Activated T-cell treated with anti-CD3 and anti-CD28 coated beads, Interleukin-2, amount 50 U/mL, for 48 hours (primary cell): ENCODE results near the gene CACNA2D4.

ENCODE experiments used
- DNase-seq, 2 experiments: peaks; one replicate each; pipeline ENCODE4 v3.0.0-alpha.2; 2020

Gene CACNA2D4

DNA sequence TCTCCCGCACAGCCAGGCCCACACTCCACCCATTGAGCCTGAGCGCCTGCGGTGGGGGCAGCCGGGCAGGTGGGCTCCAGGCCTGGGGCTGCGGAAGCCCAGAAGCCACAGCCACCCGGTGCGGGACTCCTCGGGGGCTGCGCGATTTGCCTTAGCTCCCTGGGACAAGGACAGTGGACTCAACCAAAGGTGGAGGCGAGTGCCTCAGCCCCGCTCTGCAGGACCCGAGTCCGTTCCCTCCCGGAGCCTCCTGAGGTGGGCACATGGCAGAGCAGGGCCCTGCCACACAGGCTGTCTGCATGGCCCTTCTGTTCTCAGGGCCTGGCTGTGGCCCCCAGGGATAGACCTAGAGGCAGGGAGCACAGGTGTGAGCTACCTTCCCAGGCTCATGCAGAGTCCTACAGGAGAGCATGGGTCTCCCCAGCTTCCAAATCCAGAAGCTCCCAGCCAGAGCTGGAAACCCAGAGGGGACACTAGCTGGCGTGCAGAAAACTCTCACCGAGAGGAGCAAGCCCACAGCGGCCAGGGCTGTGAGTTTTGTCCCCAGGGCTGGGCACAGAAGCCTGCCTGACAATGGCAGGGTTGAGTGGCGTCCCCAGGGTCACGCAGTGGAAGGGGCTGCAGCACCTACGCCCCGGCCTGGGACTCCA is 120.3 kb downstream of the CACNA2D4 start:
- peak; percentile 22 to 29 for DNase-seq

GRCh38 chr12:1797011-1797901 is 121.2 kb downstream of the CACNA2D4 start:
- DNase-seq: peak; percentile 77 to 80

DNA sequence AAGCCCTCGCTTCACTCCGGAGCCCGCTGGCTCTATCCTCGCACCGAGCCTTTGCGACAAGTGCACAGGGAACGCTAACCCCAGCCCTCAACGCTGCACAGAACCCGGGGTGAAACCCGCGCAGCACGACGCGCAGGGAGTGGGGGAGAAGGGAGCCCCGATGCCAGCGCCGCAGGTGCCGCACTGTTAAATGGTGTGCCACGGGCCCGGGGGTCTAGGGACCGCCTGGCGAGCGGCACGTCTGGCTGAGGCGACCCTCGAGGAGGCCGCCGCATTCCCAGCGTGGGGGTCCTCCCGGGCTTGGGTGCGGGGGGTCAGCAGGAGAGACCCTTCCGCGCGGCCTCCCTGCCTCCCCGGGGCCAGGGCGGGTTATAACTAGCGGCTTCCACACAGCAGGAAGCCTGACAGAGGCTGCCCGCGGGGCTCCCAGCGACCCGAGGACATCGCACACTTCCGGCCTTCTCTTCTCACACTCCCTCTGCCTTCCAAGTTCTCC is 121.9 kb downstream of the CACNA2D4 start:
- DNase-seq: peak; percentile 66 to 73

DNA sequence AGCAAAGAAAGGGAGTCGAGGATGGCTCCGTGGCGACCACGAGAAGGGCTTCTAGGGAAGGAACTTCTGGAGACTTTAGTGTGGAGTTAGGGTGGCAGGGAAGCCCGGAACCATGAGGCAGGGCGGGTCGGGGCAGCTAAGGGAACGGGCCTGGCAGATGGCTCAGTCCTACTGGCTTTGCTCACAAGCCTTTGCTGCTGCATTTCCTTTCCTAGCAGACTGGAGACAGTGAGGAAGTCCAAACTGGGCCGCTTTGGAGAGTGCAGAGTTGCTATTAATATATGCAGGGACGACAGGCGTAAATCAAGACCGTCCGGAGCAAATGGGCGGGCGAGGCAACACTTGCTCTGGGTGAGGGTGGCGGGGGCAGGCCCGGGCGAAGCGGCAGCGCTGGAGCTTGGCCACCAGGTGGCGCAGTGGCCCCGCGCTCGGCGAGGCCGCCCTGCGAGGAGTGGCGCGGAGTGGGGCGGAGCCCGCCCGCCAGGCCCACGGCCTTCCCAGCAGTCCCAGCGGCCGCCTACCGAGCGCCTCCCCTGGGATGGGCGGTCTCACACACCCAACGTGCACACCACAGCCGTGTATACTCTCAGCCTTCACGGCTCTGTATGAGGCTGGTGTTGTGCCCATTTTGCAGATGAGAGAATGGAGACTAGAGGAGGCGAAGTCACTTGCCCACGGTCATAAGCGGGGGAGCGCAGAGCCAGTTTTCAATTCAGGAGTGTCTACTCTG is 122.5 kb downstream of the CACNA2D4 start:
- DNase-seq: peak; percentile 95 to 97

GRCh38 chr12:1795221-1795784 is 123.1 kb downstream of the CACNA2D4 start:
- peak in 1 of 2 experiments; percentile 15 for DNase-seq

GRCh38 chr12:1794440-1795090 is 123.9 kb downstream of the CACNA2D4 start:
- no peak for DNase-seq

DNA sequence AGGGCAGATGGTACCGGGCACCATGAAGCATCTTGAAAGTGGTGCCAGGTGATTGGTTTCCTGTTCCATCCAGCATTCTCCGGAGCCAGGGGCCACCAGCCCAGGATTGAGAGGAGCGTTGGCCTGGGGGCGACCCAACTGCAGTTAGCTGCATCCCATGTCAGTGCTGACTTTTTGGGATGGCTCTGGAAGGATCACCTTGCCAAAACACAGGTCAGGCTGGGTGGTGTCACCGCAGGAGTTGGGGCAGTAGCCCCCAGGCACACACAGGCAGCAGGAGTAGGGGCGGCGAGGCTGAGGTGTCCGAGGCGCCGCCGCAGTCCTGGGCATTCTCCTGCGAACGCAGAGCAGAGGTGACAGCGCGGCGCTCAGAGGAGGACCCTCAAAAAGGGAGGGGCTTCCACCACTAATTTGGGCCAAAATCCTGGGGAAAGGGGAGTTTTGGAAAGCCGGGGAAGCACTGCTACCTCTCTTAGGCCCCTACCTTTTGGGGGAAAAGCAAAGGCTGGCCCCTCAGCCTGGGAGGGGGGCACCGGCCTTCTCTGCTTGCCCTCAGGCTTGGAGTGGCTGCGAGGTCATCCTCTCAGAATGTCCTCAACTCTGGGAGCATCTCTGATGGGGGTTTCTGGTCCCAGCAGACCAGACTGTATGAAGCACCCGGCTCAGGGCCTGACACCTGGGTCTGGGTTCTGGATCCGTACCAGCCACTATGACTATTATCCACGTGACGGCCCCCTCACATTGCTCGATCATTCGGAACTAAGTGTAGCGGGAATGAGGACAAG is 124.8 kb downstream of the CACNA2D4 start:
- DNase-seq: no peak

- no peak for DNase-seq
Measured at GRCh38 chr12:1792406-1792805, 126.0 kb downstream of the CACNA2D4 start.

- peak; percentile 69 to 71 for DNase-seq
Measured at GRCh38 chr12:1791104-1791841, 127.2 kb downstream of the CACNA2D4 start.

- no peak for DNase-seq
Measured at GRCh38 chr12:1790444-1790843, 128.0 kb downstream of the CACNA2D4 start.

- DNase-seq: no peak
Measured at GRCh38 chr12:1787714-1788113, 130.7 kb downstream of the CACNA2D4 start.

GRCh38 chr12:1782215-1782614 is 136.2 kb downstream of the CACNA2D4 start:
- DNase-seq: no peak

DNA sequence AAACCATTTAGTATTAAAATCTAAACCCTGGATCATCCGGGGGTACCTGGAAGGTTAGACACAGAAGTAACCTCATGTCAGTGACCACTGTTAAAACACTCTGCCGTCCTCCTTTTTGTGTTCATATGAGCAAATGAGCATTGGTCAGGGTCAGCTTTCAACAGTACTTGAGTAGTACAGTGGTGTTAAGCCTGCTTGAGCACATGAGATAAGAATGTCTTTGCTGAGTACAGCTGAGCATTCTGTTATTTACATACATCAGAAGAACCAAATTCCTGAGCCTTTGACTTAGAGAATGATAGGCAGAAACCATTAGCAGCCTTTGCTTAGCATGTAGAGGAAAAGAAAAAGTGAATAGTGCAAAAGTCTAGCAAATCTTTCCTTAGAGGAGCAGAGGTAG is 136.7 kb downstream of the CACNA2D4 start:
- DNase-seq: no peak

GRCh38 chr12:1779783-1780182 is 138.7 kb downstream of the CACNA2D4 start:
- DNase-seq: no peak

GRCh38 chr12:1778911-1779310 is 139.5 kb downstream of the CACNA2D4 start:
- DNase-seq: no peak

DNA sequence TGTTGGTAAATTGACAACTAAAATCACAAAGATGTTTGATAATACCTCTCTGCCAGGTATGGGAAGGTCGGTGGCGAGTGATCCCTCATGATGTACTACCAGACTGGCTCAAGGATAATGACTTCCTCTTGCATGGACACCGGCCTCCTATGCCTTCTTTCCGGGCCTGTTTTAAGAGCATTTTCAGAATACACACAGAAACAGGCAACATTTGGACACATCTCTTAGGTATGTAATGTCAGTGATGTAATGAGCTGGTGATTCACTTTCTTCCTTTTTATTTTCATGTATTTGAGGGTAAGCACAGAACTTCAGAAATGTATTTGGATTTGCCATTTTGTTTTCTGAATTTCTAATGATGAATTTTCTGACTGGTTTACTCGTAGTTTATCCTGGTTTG is 140.7 kb downstream of the CACNA2D4 start:
- no peak for DNase-seq

DNA sequence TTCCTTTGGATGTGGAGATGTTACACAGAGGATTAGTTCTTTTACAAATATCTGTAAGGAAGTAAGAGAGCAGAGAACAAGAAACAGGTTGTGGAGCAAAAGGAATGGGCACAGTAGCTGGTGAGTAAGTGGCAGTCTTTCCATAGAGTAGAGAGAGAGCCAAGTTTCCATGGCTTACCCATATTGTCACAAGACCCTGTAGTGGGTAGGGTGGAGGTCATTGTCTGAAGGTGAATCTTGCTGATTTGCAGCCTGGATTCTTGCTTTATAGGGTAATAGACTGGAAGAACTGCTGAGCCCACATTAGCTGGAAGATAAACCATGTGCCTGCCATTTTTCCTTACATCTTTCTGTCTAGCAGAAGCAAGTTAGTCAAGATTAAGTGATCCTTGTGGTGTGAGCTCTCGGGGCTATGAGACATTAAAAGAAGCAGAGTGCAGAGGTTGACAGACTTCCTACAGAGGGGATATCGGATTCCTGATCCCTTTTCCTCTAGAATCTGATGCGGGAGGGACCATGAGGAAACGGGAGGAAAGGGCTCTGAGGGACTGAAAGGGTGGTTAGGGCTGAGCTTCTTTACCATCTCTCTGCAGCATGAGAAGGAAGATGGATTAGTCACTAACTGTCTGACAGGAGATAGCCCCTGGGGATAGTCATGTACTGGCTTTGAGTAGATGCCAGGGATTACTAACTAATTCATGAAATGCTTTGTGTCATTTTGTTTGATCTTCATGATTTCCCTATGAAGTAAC is 142.1 kb downstream of the CACNA2D4 start:
- no peak for DNase-seq

GRCh38 chr12:1773937-1774655 is 144.4 kb downstream of the CACNA2D4 start:
- DNase-seq: no peak

- DNase-seq: no peak
Measured at GRCh38 chr12:1769809-1770494, 148.5 kb downstream of the CACNA2D4 start.
